Measurements from ENCODE around the gene ZNF827. TPM values are rescaled to one million over a fixed set of nuclear protein-coding genes. Genes with fewer than 3 reads are reported as not detected.

Gene ZNF827
- total and polyA plus RNA-seq, 9 of the 15 experiments (the other 6 are each of a cell fraction or from before 2014, with no cell fraction given) = 0.07 to 0.40 TPM; not detected in 7

DNA sequence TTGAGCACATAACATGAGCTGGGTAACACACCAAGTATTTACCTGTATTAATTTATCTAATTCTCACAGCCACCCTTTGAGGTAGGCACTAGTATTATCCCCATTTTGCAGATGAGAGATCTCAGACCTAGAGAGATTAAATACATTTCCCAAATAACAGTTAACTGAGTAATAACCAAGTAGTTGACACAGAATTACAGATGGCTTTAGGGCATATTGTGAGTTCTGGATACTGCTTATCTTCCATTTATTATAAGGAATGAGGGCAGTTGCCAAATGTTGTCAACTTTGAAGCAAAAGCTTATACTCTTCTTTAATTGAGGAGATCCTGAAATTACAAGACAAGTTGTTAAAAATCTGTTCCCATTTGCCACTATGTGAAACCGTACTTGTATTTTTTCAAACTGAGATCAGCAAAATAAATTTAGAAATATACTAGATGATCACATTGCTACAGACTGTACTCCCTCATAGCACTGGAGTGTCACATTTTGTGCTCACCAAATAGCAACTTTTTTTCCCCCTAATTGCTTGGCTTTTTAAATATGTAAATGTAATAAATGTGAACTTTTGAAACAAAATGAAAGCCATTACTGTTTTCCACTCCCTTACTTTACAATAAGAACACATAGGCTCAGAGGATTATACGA is 62.0 kb downstream of the ZNF827 start:
- H4K20me1 ChIP-seq (replicated peaks; ENCODE audit: control insufficient read depth, insufficient read depth, low read length) = no peaks in the 10 kb centered on the region
- H3K4me2 ChIP-seq (ENCODE audit: insufficient read depth, low read length) = no peak overlapping the region
- WGBS (ENCODE audit: insufficient coverage, low coverage, missing lambda C conversion rate) = 3% methylated on average over 2 of the region's 2 CpGs
- no TSS peak for BruUV-seq (replicated peaks)
- POLR2A ChIA-PET = no interaction called here
- no peaks in the 10 kb centered on the region for H3K36me3 ChIP-seq (ENCODE audit: control insufficient read depth, insufficient read depth, low read length)
- H3K4me1 ChIP-seq (replicated peaks in 1 of 2; ENCODE audit: control insufficient read depth in 2 of 2, insufficient read depth in 2 of 2, low read length in 2 of 2) = no peaks in the 10 kb centered on the region
- 0 out of 5 replicates have a peak, but pooled peaks cover 0 to 4% of the 10 kb centered on the region in 2 experiments for H3K27me3 ChIP-seq (ENCODE audit: control insufficient read depth in 2 of 2, insufficient read depth in 2 of 2, low read length in 2 of 2)
- H3K9me3 ChIP-seq (replicated peaks; ENCODE audit: control insufficient read depth, insufficient read depth, low read depth, low read length) = no peaks in the 10 kb centered on the region
- no peak for DNase-seq (ENCODE audit: extremely low read depth in 1 of 4, low spot score in 3 of 4)
- no peak overlapping the region for H3K4me3 ChIP-seq
- in situ Hi-C loops (cut with MboI) = no loop called here
- no peak overlapping the region for H2AFZ ChIP-seq (ENCODE audit: low read depth, low read length)
- intact Hi-C loops (cut with micrococcal nuclease) = no loop called here
- H3K9me1 ChIP-seq (ENCODE audit: control insufficient read depth, insufficient read depth, low read length) = no peaks in the 10 kb centered on the region
- ATAC-seq = no peak
- no peak for FAIRE-seq
- no peak overlapping the region for H3K9ac ChIP-seq (ENCODE audit: insufficient read depth in 1 of 2, low read depth in 2 of 2, low read length in 2 of 2)
- no peaks in the 10 kb centered on the region for H3K79me2 ChIP-seq (ENCODE audit: control insufficient read depth, insufficient read depth, low read length)
- TF ChIP-seq, protein P1, sequence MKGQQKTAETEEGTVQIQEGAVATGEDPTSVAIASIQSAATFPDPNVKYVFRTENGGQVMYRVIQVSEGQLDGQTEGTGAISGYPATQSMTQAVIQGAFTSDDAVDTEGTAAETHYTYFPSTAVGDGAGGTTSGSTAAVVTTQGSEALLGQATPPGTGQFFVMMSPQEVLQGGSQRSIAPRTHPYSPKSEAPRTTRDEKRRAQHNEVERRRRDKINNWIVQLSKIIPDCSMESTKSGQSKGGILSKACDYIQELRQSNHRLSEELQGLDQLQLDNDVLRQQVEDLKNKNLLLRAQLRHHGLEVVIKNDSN (CRISPR knock-in tag; IDR thresholded peaks at IDR 0.05) = no peak
- TF ChIP-seq TEAD1 (CRISPR knock-in tag; IDR thresholded peaks at IDR 0.05) = no peak
- TF ChIP-seq, protein P2, sequence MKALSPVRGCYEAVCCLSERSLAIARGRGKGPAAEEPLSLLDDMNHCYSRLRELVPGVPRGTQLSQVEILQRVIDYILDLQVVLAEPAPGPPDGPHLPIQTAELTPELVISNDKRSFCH (CRISPR knock-in tag; IDR thresholded peaks at IDR 0.05) = no peak
- TF ChIP-seq, protein P2 (tag; IDR thresholded peaks at IDR 0.05) = no peak
- TF ChIP-seq SAFB2 (IDR thresholded peaks at IDR 0.05; ENCODE audit: borderline replicate concordance, low read depth, low read length, severe bottlenecking) = no peak
- no peak for TF ChIP-seq NR3C1 (CRISPR knock-in tag; IDR thresholded peaks at IDR 0.05)
- CTCF ChIA-PET (ENCODE audit: low intra/inter-chr PET ratio) = no interaction called here
- H3K27ac ChIP-seq (ENCODE audit: extremely low read depth, low read depth, low read length) = no peak overlapping the region

Measured in K562 (cell line).